Measurements from ENCODE around the gene AUTS2.

The AUTS2 gene

GRCh38 chr7:70212281-70212680, 614.0 kb downstream of the AUTS2 start:
- H3K4me3 ChIP-seq (ENCODE audit: low read depth, low read length) = no peak overlapping the region
- no peak for DNase-seq (ENCODE audit: low read depth)
- no peak for TF ChIP-seq CTCF (IDR thresholded peaks at IDR 0.05; ENCODE audit: low read depth, low read length, missing control alignments)
- in situ Hi-C loops (cut with HindIII; ENCODE audit: low sequenced_read_pairs) = no loop called here

GRCh38 chr7:70214071-70214470, 615.8 kb downstream of the AUTS2 start:
- no peak for TF ChIP-seq CTCF (IDR thresholded peaks at IDR 0.05; ENCODE audit: low read depth, low read length, missing control alignments)

GRCh38 chr7:70215491-70215890, 617.2 kb downstream of the AUTS2 start:
- no peak for TF ChIP-seq CTCF (IDR thresholded peaks at IDR 0.05; ENCODE audit: low read depth, low read length, missing control alignments)
- no peak for DNase-seq (ENCODE audit: low read depth)
- in situ Hi-C loops (cut with HindIII; ENCODE audit: low sequenced_read_pairs) = no loop called here
- H3K4me3 ChIP-seq (ENCODE audit: low read depth, low read length) = no peak overlapping the region

More at GRCh38 chr7:70214071-70214470, 615.8 kb downstream of the AUTS2 start:
- no peak for DNase-seq (ENCODE audit: low read depth)
- no peak overlapping the region for H3K4me3 ChIP-seq (ENCODE audit: low read depth, low read length)
- in situ Hi-C loops (cut with HindIII; ENCODE audit: low sequenced_read_pairs) = no loop called here

- H3K4me3 ChIP-seq (ENCODE audit: low read depth, low read length) = no peak overlapping the region
- no peak for DNase-seq (ENCODE audit: low read depth)
- in situ Hi-C loops (cut with HindIII; ENCODE audit: low sequenced_read_pairs) = no loop called here
- no peak for TF ChIP-seq CTCF (IDR thresholded peaks at IDR 0.05; ENCODE audit: low read depth, low read length, missing control alignments)
These were observed 619.3 kb downstream of the AUTS2 start for GRCh38 chr7:70217571-70217970.

- H3K4me3 ChIP-seq (ENCODE audit: low read depth, low read length) = no peak overlapping the region
- no peak for DNase-seq (ENCODE audit: low read depth)
- TF ChIP-seq CTCF (IDR thresholded peaks at IDR 0.05; ENCODE audit: low read depth, low read length, missing control alignments) = no peak
- in situ Hi-C loops (cut with HindIII; ENCODE audit: low sequenced_read_pairs) = no loop called here
These were observed 619.7 kb downstream of the AUTS2 start for GRCh38 chr7:70218006-70218405.

GRCh38 chr7:70219061-70219460, 620.8 kb downstream of the AUTS2 start:
- in situ Hi-C loops (cut with HindIII; ENCODE audit: low sequenced_read_pairs) = no loop called here
- H3K4me3 ChIP-seq (ENCODE audit: low read depth, low read length) = no peak overlapping the region
- TF ChIP-seq CTCF (IDR thresholded peaks at IDR 0.05; ENCODE audit: low read depth, low read length, missing control alignments) = no peak
- no peak for DNase-seq (ENCODE audit: low read depth)

GRCh38 chr7:70229242-70229641, 631.0 kb downstream of the AUTS2 start:
- in situ Hi-C loops (cut with HindIII; ENCODE audit: low sequenced_read_pairs) = no loop called here
- DNase-seq (ENCODE audit: low read depth) = no peak
- no peak overlapping the region for H3K4me3 ChIP-seq (ENCODE audit: low read depth, low read length)
- no peak for TF ChIP-seq CTCF (IDR thresholded peaks at IDR 0.05; ENCODE audit: low read depth, low read length, missing control alignments)
